Loucy (cell line): Measurements from ENCODE around the gene ROBO2.

Experiments
- H2AFZ ChIP-seq: fragments of 200-600 bp; sonication (generic); 2 replicates; pipeline ENCODE4 v1.6.0; 2016; ENCODE audit warnings: antibody characterized with exemption, mild to moderate bottlenecking, low read length, moderate library complexity
- H3F3A ChIP-seq: fragments of 200-600 bp; 2 replicates; pipeline ENCODE4 v1.6.0; 2016; ENCODE audit warnings: antibody characterized with exemption, low read depth, mild to moderate bottlenecking
- H3K27me3 ChIP-seq: fragments of 200-600 bp; sonication (generic); 2 replicates; pipeline ENCODE4 v1.6.1; 2014; ENCODE audit warnings: low read length, mild to moderate bottlenecking; ENCODE audit not compliant: insufficient read depth, poor library complexity, severe bottlenecking
- H3K36me3 ChIP-seq: fragments of 200-600 bp; sonication (generic); 2 replicates; pipeline ENCODE4 v1.6.1; 2016; ENCODE audit warnings: low read length; ENCODE audit not compliant: insufficient read depth
- H3K4me1 ChIP-seq: fragments of 200-600 bp; sonication (generic); 2 replicates; pipeline ENCODE4 v1.5.1; 2014; ENCODE audit warnings: low read length, mild to moderate bottlenecking; ENCODE audit not compliant: insufficient read depth, poor library complexity, severe bottlenecking
- H3K4me2 ChIP-seq: fragments of 200-600 bp; sonication (generic); 2 replicates; pipeline ENCODE4 v1.6.0; 2014; ENCODE audit warnings: antibody characterized with exemption, low read length, low read depth, mild to moderate bottlenecking; ENCODE audit not compliant: poor library complexity, severe bottlenecking
- H3K4me3 ChIP-seq: fragments of 200-600 bp; sonication (generic); 2 replicates; pipeline ENCODE4 v1.5.1; 2014; ENCODE audit warnings: low read length, mild to moderate bottlenecking, mixed read lengths; ENCODE audit not compliant: poor library complexity, severe bottlenecking
- H3K79me2 ChIP-seq: fragments of 200-600 bp; sonication (generic); 2 replicates; pipeline ENCODE4 v1.6.1; 2014; ENCODE audit warnings: low read length; ENCODE audit not compliant: insufficient read depth
- H3K9ac ChIP-seq: fragments of 200-600 bp; sonication (generic); 2 replicates; pipeline ENCODE4 v1.6.0; 2014; ENCODE audit warnings: mild to moderate bottlenecking, low read depth, low read length, moderate library complexity; ENCODE audit not compliant: poor library complexity, severe bottlenecking
- H3K9me2 ChIP-seq: fragments of 200-600 bp; sonication (generic); replicated peaks from 2 replicates; pipeline ENCODE4 v1.6.1; 2016; ENCODE audit warnings: low read depth, low read length, mixed read lengths
- H3K9me3 ChIP-seq: fragments of 200-600 bp; sonication (generic); 2 replicates; pipeline ENCODE4 v1.6.1; 2014; ENCODE audit warnings: mild to moderate bottlenecking, antibody characterized with exemption, low read length, low read depth; ENCODE audit not compliant: insufficient read depth
- H4K20me1 ChIP-seq: fragments of 200-600 bp; sonication (generic); 2 replicates; pipeline ENCODE4 v1.6.0; 2014; ENCODE audit warnings: antibody characterized with exemption, low read length, mild to moderate bottlenecking; ENCODE audit not compliant: insufficient read depth, poor library complexity, severe bottlenecking
- CTCF ChIP-seq: fragments of 200-600 bp; sonication (generic); conservative IDR thresholded peaks from 2 replicates; pipeline ENCODE4 v1.5.1; 2014; ENCODE audit warnings: mild to moderate bottlenecking, antibody characterized with exemption, low read length
- EZH2phosphoT487 ChIP-seq: fragments of 200-600 bp; IDR thresholded peaks from 2 replicates; pipeline ENCODE4 v1.6.1; 2018; ENCODE audit warnings: antibody characterized with exemption, mild to moderate bottlenecking, moderate library complexity, borderline replicate concordance

Gene ROBO2

GRCh38 chr3:77137559-77137958 is 97.7 kb downstream of the ROBO2 start:
- no peaks in the 10 kb centered on the region for H3K4me1 ChIP-seq
- no peaks in the 10 kb centered on the region for H3K79me2 ChIP-seq
- H4K20me1 ChIP-seq: no peaks in the 10 kb centered on the region
- H3K9me2 ChIP-seq: no peaks in the 10 kb centered on the region
- TF ChIP-seq CTCF: no peak
- no peak for TF ChIP-seq EZH2phosphoT487
- H2AFZ ChIP-seq: no peak overlapping the region
- H3K36me3 ChIP-seq: no peaks in the 10 kb centered on the region
- no peak overlapping the region for H3K4me2 ChIP-seq
- H3K4me3 ChIP-seq: no peak overlapping the region
- no peaks in the 10 kb centered on the region for H3K27me3 ChIP-seq
- H3K9me3 ChIP-seq: no peaks in the 10 kb centered on the region
- H3F3A ChIP-seq: no peaks in the 10 kb centered on the region
- no peak overlapping the region for H3K9ac ChIP-seq

GRCh38 chr3:77139624-77140023 is 99.7 kb downstream of the ROBO2 start:
- Histone ChIP-seq H3K79me2 (no peaks in the 10 kb centered on the region), H3K4me1 (no peaks in the 10 kb centered on the region), H3K9ac (no peak overlapping the region), H3K27me3 (no peaks in the 10 kb centered on the region), H3K36me3 (no peaks in the 10 kb centered on the region), H3K9me3 (no peaks in the 10 kb centered on the region), H3F3A (no peaks in the 10 kb centered on the region), H3K4me2 (no peak overlapping the region), H3K9me2 (no peaks in the 10 kb centered on the region), H2AFZ (no peak overlapping the region), H4K20me1 (no peaks in the 10 kb centered on the region), H3K4me3 (no peak overlapping the region)
- TF ChIP-seq CTCF (no peak), EZH2phosphoT487 (no peak)

- no peaks in the 10 kb centered on the region for H3K27me3 ChIP-seq
- no peaks in the 10 kb centered on the region for H3F3A ChIP-seq
- TF ChIP-seq CTCF: no peak
- no peak for TF ChIP-seq EZH2phosphoT487
- no peaks in the 10 kb centered on the region for H3K9me3 ChIP-seq
- H3K36me3 ChIP-seq: no peaks in the 10 kb centered on the region
- H3K4me1 ChIP-seq: no peaks in the 10 kb centered on the region
- no peaks in the 10 kb centered on the region for H3K9me2 ChIP-seq
- no peaks in the 10 kb centered on the region for H3K79me2 ChIP-seq
- no peak overlapping the region for H3K4me2 ChIP-seq
- no peak overlapping the region for H2AFZ ChIP-seq
- H3K9ac ChIP-seq: no peak overlapping the region
- H4K20me1 ChIP-seq: no peaks in the 10 kb centered on the region
- H3K4me3 ChIP-seq: no peak overlapping the region
These were observed 101.5 kb downstream of the ROBO2 start for GRCh38 chr3:77141423-77141822.
